Right renal cortex interstitium (tissue), 3 donors: ENCODE measurements around the gene ARPC5. TPM values are rescaled to one million over a fixed set of nuclear protein-coding genes. Genes with fewer than 3 reads are reported as not detected.
A peak's percentile ranks its signal among the peaks of the same experiment; 100 is the strongest.
"Not testable (repeated sequence)": the region's sequence is repeated elsewhere in the genome, so short reads cannot be mapped to it uniquely, and the experiment has no call there.

ENCODE experiments used
- DNase-seq, 3 donors: peaks; one replicate each; pipeline ENCODE4 v3.0.0-alpha.2; 2013; ENCODE audit warnings: low read depth in 3 of 3, low spot score in 2 of 3
- polyA plus RNA-seq, 3 donors: library from polyadenylated mRNA; unstranded; fragments of 120-200 nt; gene quantifications; one replicate each; pipeline ENCODE4 v1.2.1, GENCODE V29; 2013; ENCODE audit not compliant: insufficient read length in 3 of 3

The ARPC5 gene
- 100 to 1,000 TPM; 152 to 162 (median 153) TPM for polyA plus RNA-seq

GRCh38 chr1:183635606-183636333 lies at the start of gene ARPC5:
ARPC5 (minus strand) TSS chr1:183635783; CDS start chr1:183635659, 124 bp downstream.
- peak; percentile 88 to 94 (median 93) for DNase-seq

GRCh38 chr1:183685112-183685713 lies 49.6 kb upstream of the ARPC5 start:
- DNase-seq, result no peak

GRCh38 chr1:183679363-183679762 lies 43.8 kb upstream of the ARPC5 start:
- DNase-seq, result not testable (repeated sequence)

GRCh38 chr1:183678819-183679218 lies 43.2 kb upstream of the ARPC5 start:
- no peak for DNase-seq

- DNase-seq, result no peak
Observed at GRCh38 chr1:183676586-183677189, 41.1 kb upstream of the ARPC5 start.

- no peak for DNase-seq
Observed at GRCh38 chr1:183675883-183676585, 40.5 kb upstream of the ARPC5 start.

GRCh38 chr1:183675381-183675780 lies 39.8 kb upstream of the ARPC5 start:
- no peak for DNase-seq

- no peak for DNase-seq
Observed at GRCh38 chr1:183674886-183675285, 39.3 kb upstream of the ARPC5 start.

- DNase-seq, result no peak
Observed at GRCh38 chr1:183674339-183674738, 38.8 kb upstream of the ARPC5 start.

GRCh38 chr1:183673605-183674323 lies 38.2 kb upstream of the ARPC5 start:
- DNase-seq, result no peak

GRCh38 chr1:183670169-183670568 lies 34.6 kb upstream of the ARPC5 start:
- no peak for DNase-seq

GRCh38 chr1:183656355-183656754 lies 20.8 kb upstream of the ARPC5 start:
- no peak for DNase-seq

GRCh38 chr1:183655562-183656075 lies 20.0 kb upstream of the ARPC5 start:
- DNase-seq, result peak; percentile 74 to 81 (median 75)

- DNase-seq, result no peak
Observed at GRCh38 chr1:183654706-183655105, 19.1 kb upstream of the ARPC5 start.

GRCh38 chr1:183653876-183654451 lies 18.4 kb upstream of the ARPC5 start:
- no peak for DNase-seq

GRCh38 chr1:183653462-183653794 lies 17.8 kb upstream of the ARPC5 start:
- no peak for DNase-seq

- DNase-seq, result no peak
Observed at GRCh38 chr1:183652547-183653461, 17.2 kb upstream of the ARPC5 start, which contains the start of gene APOBEC4. APOBEC4 (minus strand) TSS chr1:183653316; CDS start chr1:183648781, 4,535 bp downstream.

GRCh38 chr1:183652107-183652506 lies 16.5 kb upstream of the ARPC5 start:
- no peak for DNase-seq

- DNase-seq, result no peak
Observed at GRCh38 chr1:183651612-183652011, 16.0 kb upstream of the ARPC5 start.
